Osteoblast (primary cell): ENCODE results near the gene GDPD3. TPM values are rescaled to one million over a fixed set of nuclear protein-coding genes. Genes with fewer than 3 reads are reported as not detected.

Experiments used
- DNase-seq: peaks from one replicate; pipeline ENCODE4 v3.0.0; 2011; ENCODE audit warnings: low spot score, mixed read lengths; ENCODE audit not compliant: insufficient read length; ENCODE audit errors: missing footprints
- H2AFZ ChIP-seq: 2 replicates; pipeline ENCODE4 v1.6.0; 2011; ENCODE audit warnings: mild to moderate bottlenecking, low read length
- H3K27ac ChIP-seq: 2 replicates; pipeline ENCODE4 v1.5.1; 2011; ENCODE audit warnings: mild to moderate bottlenecking, low read depth, low read length, moderate library complexity
- H3K27me3 ChIP-seq: 2 replicates; pipeline ENCODE4 v1.6.0; 2012; ENCODE audit warnings: mild to moderate bottlenecking, control low read depth, inconsistent platforms, low read length, moderate library complexity; ENCODE audit not compliant: insufficient read depth
- H3K36me3 ChIP-seq: 2 replicates; pipeline ENCODE4 v1.5.1; 2011; ENCODE audit warnings: mild to moderate bottlenecking, low read length, control low read depth, moderate library complexity; ENCODE audit not compliant: insufficient read depth
- H3K4me1 ChIP-seq: 2 replicates; pipeline ENCODE4 v1.5.1; 2011; ENCODE audit warnings: mild to moderate bottlenecking, low read length, control low read depth, moderate library complexity; ENCODE audit not compliant: insufficient read depth
- H3K4me2 ChIP-seq: 2 replicates; pipeline ENCODE4 v1.6.0; 2011; ENCODE audit warnings: mild to moderate bottlenecking, low read length; ENCODE audit not compliant: insufficient read depth
- H3K4me3 ChIP-seq: fragments of 200-600 bp; sonication (generic); 3 replicates; pipeline ENCODE4 v1.5.1; 2012; ENCODE audit warnings: mild to moderate bottlenecking, low read length, inconsistent platforms; ENCODE audit not compliant: insufficient read depth
- H3K79me2 ChIP-seq: 2 replicates; pipeline ENCODE4 v1.6.0; 2012; ENCODE audit warnings: mild to moderate bottlenecking, low read length, control low read depth, inconsistent platforms; ENCODE audit not compliant: insufficient read depth
- H3K9me3 ChIP-seq: 2 replicates; pipeline ENCODE4 v1.5.1; 2011; ENCODE audit warnings: low read depth, low read length, control low read depth
- H4K20me1 ChIP-seq: 2 replicates; pipeline ENCODE4 v1.6.0; 2012; ENCODE audit warnings: mild to moderate bottlenecking, low read length, control low read depth; ENCODE audit not compliant: insufficient read depth
- total RNA-seq: library from RNA; depleted of rRNA; stranded (reverse); fragments of >200 nt; gene quantifications from 2 replicates; pipeline ENCODE4 v1.2.3, GENCODE V29; 2012
- TF ChIP-seq, protein P1 (sequence below): IDR thresholded peaks from 2 replicates; pipeline ENCODE4 v1.5.1; 2011; ENCODE audit warnings: mild to moderate bottlenecking, low read depth, low read length, moderate library complexity; ENCODE audit errors: extremely low read depth

GDPD3 gene
- total RNA-seq, 1 donor = 0.36 TPM

DNA sequence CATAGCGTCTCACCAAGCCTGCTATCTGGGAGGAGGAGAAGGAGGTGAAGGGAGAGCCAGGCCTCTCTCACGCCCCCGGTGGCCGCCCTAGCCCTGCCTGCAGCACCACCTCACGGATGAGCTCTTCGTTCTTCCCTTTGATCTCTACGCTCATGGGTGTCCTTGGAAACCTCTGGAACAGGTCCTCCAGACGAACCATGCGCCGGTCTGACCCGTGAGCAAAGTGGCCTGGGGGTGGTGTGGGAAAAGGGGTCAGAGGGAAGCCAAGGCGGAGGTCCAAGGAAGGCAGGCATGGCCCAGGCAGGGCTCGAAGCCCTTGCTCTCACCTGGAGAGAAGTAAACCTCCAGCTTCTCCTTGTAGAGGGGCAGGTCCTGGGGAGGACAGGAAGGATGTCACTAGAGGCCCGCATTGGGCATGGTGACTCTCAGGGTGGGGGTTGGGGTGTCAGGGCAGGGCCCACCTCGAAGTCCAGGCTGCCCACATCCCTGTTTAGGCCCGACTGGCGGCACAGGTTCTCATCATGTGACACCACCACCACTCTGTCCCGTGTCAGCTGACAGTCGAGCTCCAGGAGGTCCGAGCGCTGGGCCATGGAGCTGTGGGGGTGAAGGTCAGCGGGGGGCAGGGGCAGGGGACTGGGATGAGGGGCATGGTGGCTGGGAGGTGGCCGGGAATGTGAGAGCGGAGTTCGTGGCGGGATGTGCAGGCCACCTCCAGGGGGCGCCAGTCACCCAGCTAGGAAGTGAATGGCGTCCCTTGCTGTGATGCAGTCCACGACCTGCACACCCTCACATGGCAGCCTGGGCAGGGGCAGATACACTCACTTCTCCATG lies 923 bp downstream of the GDPD3 start:
- Histone ChIP-seq H3K27me3 (no peaks in the 10 kb centered on the region), H3K36me3 (peaks cover 48% of the 10 kb centered on the region), H3K4me2 (no peak overlapping the region), H3K79me2 (no peaks in the 10 kb centered on the region), H3K4me3 (no peak overlapping the region), H3K9me3 (no peaks in the 10 kb centered on the region), H3K4me1 (peaks cover 6% of the 10 kb centered on the region), H3K27ac (no peak overlapping the region), H2AFZ (no peak overlapping the region), H4K20me1 (peaks cover 4% of the 10 kb centered on the region)
- TF ChIP-seq, protein P1, sequence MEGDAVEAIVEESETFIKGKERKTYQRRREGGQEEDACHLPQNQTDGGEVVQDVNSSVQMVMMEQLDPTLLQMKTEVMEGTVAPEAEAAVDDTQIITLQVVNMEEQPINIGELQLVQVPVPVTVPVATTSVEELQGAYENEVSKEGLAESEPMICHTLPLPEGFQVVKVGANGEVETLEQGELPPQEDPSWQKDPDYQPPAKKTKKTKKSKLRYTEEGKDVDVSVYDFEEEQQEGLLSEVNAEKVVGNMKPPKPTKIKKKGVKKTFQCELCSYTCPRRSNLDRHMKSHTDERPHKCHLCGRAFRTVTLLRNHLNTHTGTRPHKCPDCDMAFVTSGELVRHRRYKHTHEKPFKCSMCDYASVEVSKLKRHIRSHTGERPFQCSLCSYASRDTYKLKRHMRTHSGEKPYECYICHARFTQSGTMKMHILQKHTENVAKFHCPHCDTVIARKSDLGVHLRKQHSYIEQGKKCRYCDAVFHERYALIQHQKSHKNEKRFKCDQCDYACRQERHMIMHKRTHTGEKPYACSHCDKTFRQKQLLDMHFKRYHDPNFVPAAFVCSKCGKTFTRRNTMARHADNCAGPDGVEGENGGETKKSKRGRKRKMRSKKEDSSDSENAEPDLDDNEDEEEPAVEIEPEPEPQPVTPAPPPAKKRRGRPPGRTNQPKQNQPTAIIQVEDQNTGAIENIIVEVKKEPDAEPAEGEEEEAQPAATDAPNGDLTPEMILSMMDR = peak; percentile 61
- DNase-seq = peak; percentile 96

DNA sequence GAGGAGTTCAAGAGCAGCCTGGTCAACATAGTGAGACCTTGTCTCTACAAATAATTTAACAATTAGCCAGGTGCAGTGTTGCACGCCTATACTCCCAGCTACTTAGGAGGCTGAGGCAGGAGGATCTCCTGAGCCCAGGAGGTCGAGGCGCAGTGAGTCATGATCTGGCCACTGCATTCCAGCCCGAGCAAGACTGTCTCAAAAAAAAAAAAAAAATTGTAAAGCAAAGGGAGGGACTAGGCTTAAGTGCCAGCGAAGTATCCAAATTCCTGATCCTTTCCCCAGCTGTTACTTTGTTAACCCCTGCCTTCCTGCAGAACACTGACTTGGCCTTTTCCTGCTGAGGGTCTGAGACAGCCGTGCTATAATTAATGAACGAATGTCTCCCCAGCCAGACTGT lies 2.7 kb downstream of the GDPD3 start:
- TF ChIP-seq, protein P1 = no peak
- Histone ChIP-seq H4K20me1 (no peaks in the 10 kb centered on the region), H2AFZ (no peak overlapping the region)

DNA sequence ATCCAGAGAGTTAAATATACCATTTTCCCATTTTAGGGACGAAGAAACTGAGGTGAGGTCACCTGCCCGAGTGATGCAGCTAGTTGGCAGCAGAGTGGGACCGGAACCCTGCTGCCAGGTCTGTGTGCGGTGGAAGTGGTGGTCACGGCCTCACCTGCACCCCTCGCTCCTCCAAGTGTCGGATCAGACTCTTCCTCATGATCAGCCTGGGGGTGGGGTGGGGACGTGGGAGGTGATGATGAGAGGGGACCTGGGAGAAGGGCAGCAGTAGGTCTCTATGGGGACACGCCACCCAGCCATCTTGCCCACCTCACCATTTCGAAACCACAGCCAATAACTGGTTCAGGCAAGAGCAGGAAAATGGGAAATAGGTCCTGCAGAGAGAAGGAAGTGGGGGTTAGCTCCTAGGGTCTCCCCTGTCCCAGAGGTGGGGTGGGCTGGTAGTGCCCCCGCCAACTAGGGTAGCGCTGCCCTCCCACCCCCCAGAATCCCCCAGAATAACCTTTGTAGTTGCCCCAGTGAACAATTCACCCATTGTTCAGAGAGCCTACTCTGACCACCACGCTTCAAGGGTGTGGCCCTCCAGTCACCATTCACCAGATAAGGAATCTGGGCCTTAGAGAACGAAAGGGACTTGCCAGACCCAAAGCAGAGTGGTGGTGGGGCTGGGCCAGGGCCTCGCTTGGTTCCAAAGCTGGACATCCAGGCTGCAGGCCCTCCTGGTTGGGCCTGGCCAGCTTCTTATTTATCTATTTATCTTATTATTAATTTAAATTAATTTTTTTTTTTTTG lies 5.1 kb downstream of the GDPD3 start:
- H3K4me3 ChIP-seq = no peak overlapping the region

More for the DNA sequence above, 2.7 kb downstream of the GDPD3 start:
- peaks cover 48% of the 10 kb centered on the region for H3K36me3 ChIP-seq
- DNase-seq = no peak
- H3K4me2 ChIP-seq = no peak overlapping the region
- no peak overlapping the region for H3K4me3 ChIP-seq
- H3K4me1 ChIP-seq = peaks cover 6% of the 10 kb centered on the region
- H3K9me3 ChIP-seq = no peaks in the 10 kb centered on the region
- no peak overlapping the region for H3K27ac ChIP-seq
- no peaks in the 10 kb centered on the region for H3K79me2 ChIP-seq
- H3K27me3 ChIP-seq = no peaks in the 10 kb centered on the region

More for the DNA sequence above, 5.1 kb downstream of the GDPD3 start:
- no peak overlapping the region for H3K4me2 ChIP-seq
- no peak for DNase-seq
- H2AFZ ChIP-seq = no peak overlapping the region
- no peak overlapping the region for H3K27ac ChIP-seq
- H3K79me2 ChIP-seq = no peaks in the 10 kb centered on the region
- TF ChIP-seq, protein P1 = no peak
- no peaks in the 10 kb centered on the region for H4K20me1 ChIP-seq
- peaks cover 49% of the 10 kb centered on the region for H3K36me3 ChIP-seq
- H3K9me3 ChIP-seq = no peaks in the 10 kb centered on the region
- H3K4me1 ChIP-seq = peaks cover under 1% of the 10 kb centered on the region
- no peaks in the 10 kb centered on the region for H3K27me3 ChIP-seq
